HUES64 (cell line): Measurements from ENCODE around the gene WNT9A.
"Not testable (repeated sequence)": the region's sequence is repeated elsewhere in the genome, so short reads cannot be mapped to it uniquely, and the experiment has no call there.

Source experiments
- H3K27ac ChIP-seq: 2 replicates; pipeline ENCODE4 v1.7.0; 2013; ENCODE audit warnings: low read depth, low read length, inconsistent platforms
- H3K27me3 ChIP-seq: 2 replicates; pipeline ENCODE4 v1.6.1; 2013; ENCODE audit warnings: mild to moderate bottlenecking, low read length; ENCODE audit not compliant: insufficient read depth
- H3K36me3 ChIP-seq: 2 replicates; pipeline ENCODE4 v1.6.1; 2013; ENCODE audit warnings: mild to moderate bottlenecking, low read length; ENCODE audit not compliant: insufficient read depth
- H3K4me1 ChIP-seq: 2 replicates; pipeline ENCODE4 v1.6.1; 2013; ENCODE audit warnings: mild to moderate bottlenecking, low read length, moderate library complexity; ENCODE audit not compliant: insufficient read depth
- H3K4me3 ChIP-seq: 2 replicates; pipeline ENCODE4 v1.5.1; 2013; ENCODE audit warnings: mild to moderate bottlenecking, low read length, moderate library complexity
- H3K9ac ChIP-seq: 2 replicates; pipeline ENCODE4 v1.6.1; 2013; ENCODE audit warnings: mild to moderate bottlenecking, low read depth, low read length
- H3K9me3 ChIP-seq: 2 replicates; pipeline ENCODE4 v1.6.1; 2013; ENCODE audit warnings: low read depth, low read length; ENCODE audit not compliant: insufficient read depth
- WGBS: fragments of 150-250, 120-280 bp; methylation state at CpG from one replicate; pipeline ENCODE4 v1.1.7; 2013; ENCODE audit warnings: missing lambda C conversion rate; 5-methylcytosine and 5-hydroxymethylcytosine counted together

WNT9A gene

GRCh38 chr1:227913396-227913763 lies 34.4 kb downstream of the WNT9A start:
- Histone ChIP-seq H3K27me3 (no peaks in the 10 kb centered on the region), H3K4me1 (peaks cover 22% of the 10 kb centered on the region), H3K36me3 (no peaks in the 10 kb centered on the region), H3K9me3 (no peaks in the 10 kb centered on the region), H3K4me3 (no peak overlapping the region), H3K27ac (no peak overlapping the region), H3K9ac (no peak overlapping the region)
- 45% methylated on average over 5 of the region's 5 CpGs for WGBS

DNA sequence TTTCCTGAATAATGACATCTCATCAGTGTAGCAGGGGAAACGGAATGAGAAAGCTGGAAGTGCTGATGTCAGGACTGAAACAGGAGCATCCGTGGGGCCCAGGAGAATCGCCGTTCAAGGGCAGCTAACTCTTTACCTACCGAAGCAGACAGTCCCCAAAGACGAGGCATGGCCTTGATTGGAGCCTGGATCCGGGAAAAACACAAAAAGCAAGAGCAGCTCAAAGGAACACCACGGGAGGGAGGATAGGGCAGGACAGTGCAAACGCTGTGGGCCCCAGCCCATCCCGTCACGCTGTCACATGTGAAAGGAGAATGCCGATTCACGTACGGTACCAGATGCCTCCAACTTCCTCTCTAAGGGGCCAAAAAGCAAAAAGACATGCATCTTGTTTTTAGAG lies 34.9 kb downstream of the WNT9A start:
- no peaks in the 10 kb centered on the region for H3K9me3 ChIP-seq
- 48% methylated on average over 14 of the region's 14 CpGs for WGBS
- H3K4me1 ChIP-seq = peaks cover 22% of the 10 kb centered on the region
- H3K36me3 ChIP-seq = no peaks in the 10 kb centered on the region
- H3K27ac ChIP-seq = no peak overlapping the region
- no peaks in the 10 kb centered on the region for H3K27me3 ChIP-seq
- H3K4me3 ChIP-seq = no peak overlapping the region
- H3K9ac ChIP-seq = no peak overlapping the region

GRCh38 chr1:227911376-227911775 lies 36.4 kb downstream of the WNT9A start:
- Histone ChIP-seq H3K36me3 (no peaks in the 10 kb centered on the region), H3K27me3 (no peaks in the 10 kb centered on the region), H3K9me3 (no peaks in the 10 kb centered on the region), H3K4me3 (no peak overlapping the region), H3K9ac (no peak overlapping the region), H3K4me1 (peaks cover 22% of the 10 kb centered on the region), H3K27ac (no peak overlapping the region)
- 96% methylated on average over 8 of the region's 8 CpGs for WGBS

DNA sequence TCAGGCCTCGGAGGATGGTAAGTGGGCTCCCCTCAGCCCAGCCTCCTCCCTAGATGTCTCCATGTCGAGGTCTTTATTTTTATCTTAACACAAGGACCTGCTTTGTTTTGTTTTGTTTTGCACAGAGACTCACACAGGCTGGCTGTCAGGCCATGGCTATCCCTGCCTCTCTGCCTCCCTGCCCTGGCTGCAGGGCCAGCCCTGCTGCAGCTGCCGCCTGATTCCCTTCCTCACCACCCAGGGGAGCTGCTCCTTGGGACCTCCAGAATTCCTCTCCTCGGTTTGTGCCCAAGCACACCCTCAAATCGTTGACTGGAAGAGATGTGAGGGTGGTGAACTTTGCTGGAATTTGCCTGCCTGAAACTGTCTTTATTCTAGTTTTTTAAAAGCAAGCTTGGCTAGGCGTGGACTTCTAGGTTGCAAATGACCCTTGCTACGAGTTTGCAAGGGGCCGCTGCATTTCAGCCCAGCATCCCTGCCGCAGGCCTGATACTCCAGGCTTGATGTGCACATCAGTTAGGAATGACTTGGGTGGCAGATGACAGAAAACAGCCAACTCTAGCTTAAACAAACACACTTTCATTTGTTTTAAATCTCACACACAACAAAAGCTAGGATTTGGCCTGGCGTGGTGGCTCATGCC lies 37.1 kb downstream of the WNT9A start:
- H3K4me1 ChIP-seq = peaks cover 22% of the 10 kb centered on the region
- no peak overlapping the region for H3K9ac ChIP-seq
- H3K27me3 ChIP-seq = no peaks in the 10 kb centered on the region
- H3K27ac ChIP-seq = no peak overlapping the region
- no peaks in the 10 kb centered on the region for H3K36me3 ChIP-seq
- no peaks in the 10 kb centered on the region for H3K9me3 ChIP-seq
- 75% methylated on average over 10 of the region's 10 CpGs for WGBS
- no peak overlapping the region for H3K4me3 ChIP-seq

GRCh38 chr1:227909923-227910328 lies 37.8 kb downstream of the WNT9A start:
- not testable (repeated sequence) for H3K27ac ChIP-seq, H3K9ac ChIP-seq, H3K4me3 ChIP-seq, H3K36me3 ChIP-seq, H3K27me3 ChIP-seq, H3K9me3 ChIP-seq
- H3K4me1 ChIP-seq = peaks cover 22% of the 10 kb centered on the region
- WGBS = 85% methylated on average over 8 of the region's 8 CpGs

DNA sequence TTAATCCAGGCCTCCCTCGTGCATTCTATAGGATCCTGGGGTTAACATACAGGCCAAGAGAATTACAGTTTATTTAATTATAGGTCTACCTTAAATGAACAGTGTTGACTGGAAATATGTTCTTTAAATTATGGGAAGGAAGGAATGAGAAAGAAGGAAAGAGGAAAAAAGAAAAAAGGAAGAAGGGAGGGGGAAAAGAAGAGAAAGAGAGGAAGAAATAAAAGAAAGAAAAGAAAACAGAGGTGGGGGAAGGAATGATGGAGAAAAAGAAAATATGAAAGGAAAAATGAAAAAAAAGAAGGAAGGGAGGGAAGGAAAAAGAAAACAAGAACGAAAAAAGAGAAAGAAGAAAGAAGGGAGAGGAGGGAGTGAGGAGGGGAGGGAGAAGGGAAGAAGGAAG lies 38.5 kb downstream of the WNT9A start:
- Histone ChIP-seq H3K27me3 (no peaks in the 10 kb centered on the region), H3K4me1 (peaks cover 22% of the 10 kb centered on the region), H3K9me3 (no peaks in the 10 kb centered on the region), H3K4me3 (no peak overlapping the region), H3K27ac (no peak overlapping the region), H3K9ac (no peak overlapping the region), H3K36me3 (no peaks in the 10 kb centered on the region)
- WGBS = 78% methylated on average over 2 of the region's 2 CpGs

DNA sequence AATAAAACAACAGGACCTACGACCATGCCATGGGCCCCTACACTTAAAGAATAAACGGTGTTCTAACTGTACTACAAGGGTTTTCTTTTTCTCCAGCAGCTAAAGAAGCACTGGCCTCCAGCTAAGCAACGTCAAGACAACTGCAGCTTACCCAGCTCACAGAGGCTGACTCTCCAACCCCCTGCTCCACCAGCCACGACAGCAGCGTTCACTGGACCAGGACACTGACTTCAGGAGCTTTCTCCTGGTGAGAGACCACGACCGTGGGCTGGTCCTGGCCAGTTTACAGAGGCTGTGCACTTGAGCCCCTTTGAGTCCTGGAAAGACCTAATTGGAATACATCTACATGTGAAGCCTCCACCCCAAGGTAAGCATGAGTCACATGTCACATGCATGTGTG lies 39.4 kb downstream of the WNT9A start:
- Histone ChIP-seq H3K9ac (no peak overlapping the region), H3K27me3 (no peaks in the 10 kb centered on the region), H3K27ac (no peak overlapping the region), H3K4me3 (no peak overlapping the region), H3K36me3 (no peaks in the 10 kb centered on the region), H3K9me3 (no peaks in the 10 kb centered on the region), H3K4me1 (peaks cover 17% of the 10 kb centered on the region)
- 79% methylated on average over 7 of the region's 7 CpGs for WGBS

DNA sequence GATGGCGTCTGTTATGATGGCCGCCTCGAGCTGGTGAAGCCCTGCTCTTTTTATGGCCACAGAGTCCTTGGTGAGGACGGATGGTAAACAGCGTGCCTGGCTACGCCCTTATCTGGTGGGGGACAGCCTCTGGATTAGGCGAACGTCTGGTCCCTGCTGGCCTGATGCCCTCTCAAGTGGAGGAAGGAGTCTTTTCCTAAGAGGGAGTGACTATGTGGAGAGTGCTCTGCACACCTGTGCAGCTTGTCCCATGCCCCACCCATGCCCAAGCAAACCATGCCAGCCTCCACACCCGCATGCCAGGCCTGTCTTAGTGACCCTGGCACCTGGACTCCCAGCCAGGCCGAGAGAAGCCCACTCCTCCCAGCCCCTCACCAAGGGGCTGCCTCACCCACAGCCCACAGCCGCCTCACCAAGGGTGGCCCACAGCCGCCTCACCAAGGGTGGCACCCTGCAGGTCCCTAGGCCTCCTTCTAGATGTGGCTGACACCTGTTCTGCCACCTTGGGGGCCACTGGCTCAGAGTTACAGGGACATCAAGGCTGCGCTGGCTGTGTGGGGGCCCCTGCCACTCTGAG lies 40.2 kb downstream of the WNT9A start:
- Histone ChIP-seq H3K27ac (no peak overlapping the region), H3K36me3 (no peaks in the 10 kb centered on the region), H3K4me1 (peaks cover 8% of the 10 kb centered on the region), H3K9me3 (no peaks in the 10 kb centered on the region), H3K27me3 (no peaks in the 10 kb centered on the region), H3K9ac (no peak overlapping the region), H3K4me3 (no peak overlapping the region)
- WGBS = 91% methylated on average over 13 of the region's 13 CpGs

GRCh38 chr1:227906550-227907071 lies 41.1 kb downstream of the WNT9A start:
- Histone ChIP-seq H3K9ac (no peak overlapping the region), H3K9me3 (no peaks in the 10 kb centered on the region), H3K4me1 (peaks cover 7% of the 10 kb centered on the region; the same call in 1 of the 2 replicates), H3K27ac (no peak overlapping the region), H3K4me3 (no peak overlapping the region), H3K27me3 (no peaks in the 10 kb centered on the region), H3K36me3 (no peaks in the 10 kb centered on the region)
- 56% methylated on average over 1 of the region's 1 CpG for WGBS

GRCh38 chr1:227905573-227906487 lies 41.9 kb downstream of the WNT9A start:
- Histone ChIP-seq H3K36me3 (no peaks in the 10 kb centered on the region), H3K4me1 (peaks cover 7% of the 10 kb centered on the region; the same call in 1 of the 2 replicates), H3K4me3 (no peak overlapping the region), H3K9ac (no peak overlapping the region), H3K27me3 (no peaks in the 10 kb centered on the region), H3K9me3 (no peaks in the 10 kb centered on the region), H3K27ac (no peak overlapping the region)
- WGBS = 86% methylated on average over 15 of the region's 15 CpGs
